RWPE1 (cell line): ENCODE results near the gene PLA2G6.

Source experiments
- CTCF ChIA-PET: fragments of 350-600 bp; sonication (Branson Sonifier 250); formaldehyde crosslinking; extraction: SDS; loops from one replicate; lab custom pipeline; 2021; lab: Yijun Ruan, JAX
- POLR2A ChIA-PET: fragments of 400-600 bp; formaldehyde crosslinking; extraction: SDS; loops from one replicate; lab custom pipeline; 2020; ENCODE audit warnings: antibody characterized with exemption; ENCODE audit not compliant: low non-redundant PET; lab: Yijun Ruan, JAX
- DNase-seq: peaks from one replicate; pipeline ENCODE4 v3.0.0; 2012; ENCODE audit warnings: low spot score
- H3K27ac ChIP-seq: fragments of 450-650 bp; 2 replicates; pipeline ENCODE4 v1.5.1; 2017
- TF ChIP-seq, protein P1 (sequence below): fragments of 450-650 bp; conservative IDR thresholded peaks from 2 replicates; pipeline ENCODE4 v1.5.1; 2017; ENCODE audit warnings: low read depth, mild to moderate bottlenecking

The PLA2G6 gene

DNA sequence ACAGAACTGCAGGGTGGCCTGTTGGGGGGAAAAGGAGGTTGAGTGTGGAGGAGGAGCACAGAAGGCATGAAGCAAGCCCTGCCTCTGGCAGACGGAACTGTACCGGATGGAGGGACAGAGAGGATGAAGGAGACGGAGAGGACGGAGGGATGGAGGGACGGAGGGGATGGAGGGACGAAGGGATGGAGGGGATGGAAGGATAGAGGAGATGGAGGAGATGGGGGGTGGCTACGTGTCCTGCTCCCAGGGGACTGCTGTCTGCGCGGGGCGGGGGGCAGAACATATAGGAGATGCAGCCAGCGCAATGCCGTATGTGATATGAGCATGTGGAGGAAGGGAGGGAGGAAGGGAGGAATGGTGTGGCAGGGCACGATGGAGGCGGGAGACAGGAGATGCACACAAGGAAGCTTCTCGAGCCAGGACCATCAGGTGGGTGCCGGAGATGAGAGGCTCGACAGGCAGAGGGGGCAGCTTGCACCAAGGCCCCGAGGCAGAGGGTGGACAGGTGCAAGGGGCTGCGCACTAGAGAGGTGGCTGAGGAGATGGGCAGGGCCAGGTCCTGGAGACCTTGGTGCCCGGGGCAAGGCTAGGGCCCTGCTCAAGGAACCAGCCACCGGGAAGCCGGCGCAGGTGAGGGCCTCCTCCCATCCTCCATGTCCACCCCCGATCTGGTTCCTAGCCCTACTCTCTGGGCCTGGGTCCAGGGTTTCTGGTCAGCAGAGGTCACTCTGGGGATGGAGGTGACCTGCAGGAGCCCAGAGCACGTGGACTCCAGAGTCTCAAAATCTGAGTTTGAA is 45.4 kb upstream of the PLA2G6 start:
- TF ChIP-seq, protein P1, sequence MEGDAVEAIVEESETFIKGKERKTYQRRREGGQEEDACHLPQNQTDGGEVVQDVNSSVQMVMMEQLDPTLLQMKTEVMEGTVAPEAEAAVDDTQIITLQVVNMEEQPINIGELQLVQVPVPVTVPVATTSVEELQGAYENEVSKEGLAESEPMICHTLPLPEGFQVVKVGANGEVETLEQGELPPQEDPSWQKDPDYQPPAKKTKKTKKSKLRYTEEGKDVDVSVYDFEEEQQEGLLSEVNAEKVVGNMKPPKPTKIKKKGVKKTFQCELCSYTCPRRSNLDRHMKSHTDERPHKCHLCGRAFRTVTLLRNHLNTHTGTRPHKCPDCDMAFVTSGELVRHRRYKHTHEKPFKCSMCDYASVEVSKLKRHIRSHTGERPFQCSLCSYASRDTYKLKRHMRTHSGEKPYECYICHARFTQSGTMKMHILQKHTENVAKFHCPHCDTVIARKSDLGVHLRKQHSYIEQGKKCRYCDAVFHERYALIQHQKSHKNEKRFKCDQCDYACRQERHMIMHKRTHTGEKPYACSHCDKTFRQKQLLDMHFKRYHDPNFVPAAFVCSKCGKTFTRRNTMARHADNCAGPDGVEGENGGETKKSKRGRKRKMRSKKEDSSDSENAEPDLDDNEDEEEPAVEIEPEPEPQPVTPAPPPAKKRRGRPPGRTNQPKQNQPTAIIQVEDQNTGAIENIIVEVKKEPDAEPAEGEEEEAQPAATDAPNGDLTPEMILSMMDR: no peak
- DNase-seq: no peak
- ChIA-PET CTCF (no interaction called here), POLR2A (no interaction called here)
- H3K27ac ChIP-seq: peak overlapping the region; percentile 99

DNA sequence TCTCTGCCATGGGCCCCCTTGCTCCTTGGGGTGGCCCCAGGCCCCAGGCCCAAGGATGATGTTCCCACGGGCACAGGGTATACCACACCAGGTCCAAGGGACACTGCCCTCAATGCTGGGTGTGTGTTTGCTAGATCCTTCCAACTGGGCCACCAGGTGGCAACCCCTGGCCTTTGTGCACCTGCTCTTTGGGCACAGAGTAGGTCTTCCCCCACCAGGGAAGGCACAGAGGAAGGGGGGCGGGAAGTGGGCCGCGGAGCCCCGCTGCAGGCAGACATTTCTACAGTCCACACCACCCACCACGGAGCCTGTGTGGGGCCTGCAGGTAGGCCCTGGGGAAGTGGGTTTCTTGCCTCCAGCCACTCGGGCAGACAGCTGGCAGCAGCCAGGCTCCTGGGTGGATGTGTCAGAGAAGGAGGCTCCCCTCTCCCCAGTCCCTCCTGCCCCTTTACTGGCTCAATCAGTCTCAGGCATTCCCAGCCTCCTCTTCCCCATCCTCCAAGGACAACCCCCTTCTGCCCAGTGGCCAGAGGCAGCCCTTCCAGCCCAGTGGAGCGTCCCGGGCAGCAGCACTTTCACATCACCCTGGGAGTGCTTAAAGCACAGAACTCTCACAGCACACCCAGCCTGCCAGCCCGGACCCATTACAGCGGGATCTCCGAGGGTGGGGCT is 41.8 kb upstream of the PLA2G6 start:
- peak overlapping the region; percentile 99 for H3K27ac ChIP-seq
- POLR2A ChIA-PET: interaction anchor here (0.5 kb wide), 1 partner anchor 41 kb away, joined by 6 read pairs; no protein-coding TSS in a partner anchor
- no peak for DNase-seq
- CTCF ChIA-PET: no interaction called here
- TF ChIP-seq, protein P1: no peak

DNA sequence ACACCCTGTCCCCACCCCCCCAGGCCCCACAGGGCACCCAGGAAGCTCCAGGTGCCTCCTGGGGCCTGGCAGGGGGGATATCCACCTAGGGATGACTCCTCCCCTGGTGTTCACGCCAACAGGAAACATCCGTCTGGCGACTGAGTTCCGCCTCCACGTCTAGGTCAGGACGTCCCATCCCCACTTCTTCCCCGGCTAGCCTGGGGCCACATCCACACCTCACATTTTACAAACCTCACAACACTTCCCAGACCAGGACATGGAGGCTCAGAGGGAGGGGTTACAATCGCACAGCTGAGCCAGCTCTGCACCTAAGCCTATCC is 41.1 kb upstream of the PLA2G6 start:
- H3K27ac ChIP-seq: peak overlapping the region; percentile 99
- TF ChIP-seq, protein P1: no peak
- POLR2A ChIA-PET: interaction anchor here (0.5 kb wide), 1 partner anchor 41 kb away, joined by 6 read pairs; no protein-coding TSS in a partner anchor
- CTCF ChIA-PET: no interaction called here
- DNase-seq: peak; percentile 58

DNA sequence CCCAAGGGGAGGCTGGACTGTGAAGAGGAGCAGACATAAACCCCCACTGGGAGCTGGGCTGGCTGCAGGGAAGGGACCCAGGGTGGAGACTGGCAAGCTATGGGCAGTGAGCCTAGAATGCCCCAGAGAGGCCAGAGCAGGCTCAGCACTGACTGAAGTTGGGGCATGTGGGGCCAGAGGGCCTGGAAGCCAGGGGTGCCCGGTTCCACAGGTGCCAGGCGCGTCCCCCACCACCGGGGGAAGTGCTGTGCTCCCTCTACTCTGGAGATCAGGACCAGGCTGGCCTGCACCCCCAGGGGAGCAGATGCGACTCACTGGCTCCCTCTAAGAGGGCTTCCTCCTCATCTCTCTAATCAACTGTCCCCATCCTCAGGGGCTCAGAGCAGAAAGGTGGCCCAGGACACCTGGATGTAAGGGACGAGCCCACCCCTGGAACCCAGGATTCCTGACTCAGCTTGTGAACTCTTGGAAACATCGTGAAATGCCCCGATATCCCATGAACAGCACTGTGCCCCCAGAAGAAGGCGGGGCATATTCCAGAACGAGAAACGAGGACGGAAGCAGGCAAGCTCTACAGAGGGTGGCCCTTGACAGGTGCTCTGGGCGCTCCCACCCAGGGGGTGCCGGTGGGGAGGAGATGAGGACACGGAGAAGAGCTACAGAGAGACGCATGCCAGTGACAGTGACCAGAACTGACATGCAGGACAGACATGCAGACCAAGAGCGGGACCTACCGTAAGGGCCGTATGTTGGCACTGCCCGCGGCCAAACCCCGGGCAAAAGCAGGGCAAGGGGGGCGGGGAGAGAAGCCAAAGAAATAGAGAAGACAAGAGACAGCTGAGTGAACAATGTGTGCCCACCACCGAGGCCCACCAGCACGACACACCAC is 40.5 kb upstream of the PLA2G6 start:
- POLR2A ChIA-PET: interaction anchor here (0.5 kb wide), 1 partner anchor 40 kb away, joined by 6 read pairs; no protein-coding TSS in a partner anchor
- TF ChIP-seq, protein P1: no peak

DNA sequence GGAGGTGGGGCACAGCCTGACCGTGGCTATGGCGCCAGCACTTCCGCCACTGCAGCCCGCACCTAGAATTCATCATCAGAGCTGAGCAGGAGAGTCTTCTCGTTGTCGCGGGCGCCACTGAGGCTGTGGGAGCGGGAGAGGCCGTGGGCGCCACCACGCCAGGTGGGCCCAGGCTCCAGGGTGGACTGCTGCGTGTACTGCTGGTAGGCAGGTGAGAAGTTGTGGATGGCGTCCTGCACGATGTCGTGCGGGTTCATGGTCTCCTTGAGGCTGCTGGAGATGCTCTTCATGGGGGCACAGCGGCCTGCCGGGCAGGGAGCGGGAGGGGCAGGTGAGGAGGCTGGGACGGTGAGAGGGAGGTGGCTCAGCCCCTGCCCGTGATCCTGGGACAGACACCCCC is 39.8 kb upstream of the PLA2G6 start:
- CTCF ChIA-PET: interaction anchor here (0.8 kb wide), 1 partner anchor 353 kb away, joined by 3 read pairs; no protein-coding TSS in a partner anchor
- POLR2A ChIA-PET: no interaction called here
- H3K27ac ChIP-seq: peak overlapping the region; percentile 99

More for the DNA sequence above, 40.5 kb upstream of the PLA2G6 start:
- CTCF ChIA-PET: interaction anchor here (0.8 kb wide), 1 partner anchor 352 kb away, joined by 3 read pairs; no protein-coding TSS in a partner anchor
- no peak for DNase-seq
- H3K27ac ChIP-seq: peak overlapping the region; percentile 99

More for the DNA sequence above, 39.8 kb upstream of the PLA2G6 start:
- TF ChIP-seq, protein P1: no peak
- no peak for DNase-seq
